DND-41 (cell line): ENCODE measurements around the gene TGM1.
A peak's percentile ranks its signal among the peaks of the same experiment; 100 is the strongest.

Source experiments
- EZH2 ChIP-seq: IDR thresholded peaks from 3 replicates; pipeline ENCODE4 v1.6.1; 2012; ENCODE audit warnings: borderline replicate concordance, low read depth, mild to moderate bottlenecking, moderate library complexity, low read length, inconsistent platforms; ENCODE audit not compliant: severe bottlenecking
- TF ChIP-seq, protein P1 (sequence below): IDR thresholded peaks from 2 replicates; pipeline ENCODE4 v1.5.1; 2012; ENCODE audit warnings: borderline replicate concordance, low read length, moderate library complexity, mild to moderate bottlenecking; ENCODE audit not compliant: poor library complexity, severe bottlenecking; ENCODE audit errors: extremely low read depth

DNA sequence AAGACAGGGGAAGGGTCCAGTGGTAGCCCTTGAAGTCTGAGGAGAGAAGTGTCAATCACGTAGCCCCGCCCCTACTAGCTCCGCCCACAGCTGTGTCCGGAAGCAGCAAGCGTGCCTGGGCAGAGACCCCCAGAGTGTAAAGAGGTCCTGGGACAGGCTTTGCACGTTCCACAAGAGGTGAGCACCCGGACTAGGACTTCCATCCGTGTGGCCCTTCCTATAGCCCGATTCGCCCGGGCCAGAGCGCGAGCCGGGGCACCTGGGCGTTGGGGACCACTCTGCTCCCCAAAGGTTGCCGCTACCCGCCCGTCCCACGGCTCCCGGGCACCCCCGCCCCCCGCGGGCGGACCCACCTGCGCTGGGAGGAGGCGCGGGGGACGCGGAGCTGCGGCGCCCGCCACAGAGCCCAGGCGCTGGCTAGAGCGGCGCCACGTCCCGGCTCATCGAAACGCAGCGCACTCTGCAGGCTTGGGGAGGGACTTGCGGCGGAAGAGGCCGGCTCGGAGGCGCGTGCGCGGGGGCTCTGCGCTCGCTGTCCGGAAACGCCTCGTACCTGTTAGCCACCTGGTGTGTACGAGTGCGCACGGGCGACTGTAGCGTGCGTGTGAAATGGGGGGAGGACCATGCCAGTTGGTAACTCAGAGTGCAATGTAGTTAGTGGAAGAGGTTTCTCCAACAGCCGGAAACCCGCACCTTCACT, 8.3 kb upstream of the TGM1 start, which contains the start of gene RABGGTA:
- TF ChIP-seq, protein P1, sequence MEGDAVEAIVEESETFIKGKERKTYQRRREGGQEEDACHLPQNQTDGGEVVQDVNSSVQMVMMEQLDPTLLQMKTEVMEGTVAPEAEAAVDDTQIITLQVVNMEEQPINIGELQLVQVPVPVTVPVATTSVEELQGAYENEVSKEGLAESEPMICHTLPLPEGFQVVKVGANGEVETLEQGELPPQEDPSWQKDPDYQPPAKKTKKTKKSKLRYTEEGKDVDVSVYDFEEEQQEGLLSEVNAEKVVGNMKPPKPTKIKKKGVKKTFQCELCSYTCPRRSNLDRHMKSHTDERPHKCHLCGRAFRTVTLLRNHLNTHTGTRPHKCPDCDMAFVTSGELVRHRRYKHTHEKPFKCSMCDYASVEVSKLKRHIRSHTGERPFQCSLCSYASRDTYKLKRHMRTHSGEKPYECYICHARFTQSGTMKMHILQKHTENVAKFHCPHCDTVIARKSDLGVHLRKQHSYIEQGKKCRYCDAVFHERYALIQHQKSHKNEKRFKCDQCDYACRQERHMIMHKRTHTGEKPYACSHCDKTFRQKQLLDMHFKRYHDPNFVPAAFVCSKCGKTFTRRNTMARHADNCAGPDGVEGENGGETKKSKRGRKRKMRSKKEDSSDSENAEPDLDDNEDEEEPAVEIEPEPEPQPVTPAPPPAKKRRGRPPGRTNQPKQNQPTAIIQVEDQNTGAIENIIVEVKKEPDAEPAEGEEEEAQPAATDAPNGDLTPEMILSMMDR, result peak; percentile 91
- no peak for TF ChIP-seq EZH2
